HEK293 (cell line): Measurements from ENCODE around the gene IGFALS.

Experiments
- CTCF ChIA-PET: fragments of 350-600 bp; formaldehyde crosslinking; extraction: SDS; loops from one replicate; lab custom pipeline; 2021; ENCODE audit warnings: antibody characterized with exemption; lab: Yijun Ruan, JAX
- POLR2A ChIA-PET: fragments of 300-600 bp; formaldehyde crosslinking; extraction: SDS; loops from one replicate; lab custom pipeline; 2020; ENCODE audit warnings: antibody characterized with exemption, inconsistent platforms; lab: Yijun Ruan, JAX
- H3K27ac ChIP-seq: fragments of 200-500 bp; sonication (Bioruptor generic); 2 replicates; pipeline ENCODE4 v1.5.1; 2014; ENCODE audit warnings: low read depth, low read length, control low read depth, inconsistent platforms; ENCODE audit errors: extremely low read depth
- H3K36me3 ChIP-seq, 2 experiments: fragments of 200-500 bp in 1 of 2; sonication (Bioruptor generic) in 1 of 2; 1 replicate in 1 of 2; 2 replicates in 1 of 2; pipeline ENCODE4 v1.5.1; 2014 to 2017; ENCODE audit warnings: inconsistent platforms in 2 of 2, low read length in 2 of 2; ENCODE audit not compliant: control insufficient read depth in 2 of 2, insufficient read depth in 1 of 2
- H3K4me1 ChIP-seq: fragments of 200-500 bp; sonication (Bioruptor generic); 2 replicates; pipeline ENCODE4 v1.5.1; 2014; ENCODE audit warnings: mild to moderate bottlenecking, low read length, inconsistent platforms; ENCODE audit not compliant: control insufficient read depth, insufficient read depth
- H3K4me3 ChIP-seq: 2 replicates; pipeline ENCODE4 v1.5.1; 2011; ENCODE audit warnings: low read depth, mild to moderate bottlenecking, control low read depth, low read length, moderate library complexity
- H3K9me3 ChIP-seq: fragments of 200-500 bp; sonication (Bioruptor generic); 2 replicates; pipeline ENCODE4 v1.5.1; 2014; ENCODE audit warnings: low read depth, low read length, inconsistent platforms; ENCODE audit not compliant: control insufficient read depth, insufficient read depth
- KLF10 ChIP-seq: fragments of 450-650 bp; IDR thresholded peaks from 2 replicates; pipeline ENCODE4 v1.5.1; 2018; ENCODE audit warnings: missing biosample characterization, mild to moderate bottlenecking, missing genetic modification characterization
- KLF16 ChIP-seq: fragments of 450-650 bp; formaldehyde crosslinking; IDR thresholded peaks from 2 replicates; pipeline ENCODE4 v1.5.1; 2017; ENCODE audit warnings: missing biosample characterization, missing genetic modification characterization
- KLF7 ChIP-seq: fragments of 450-650 bp; formaldehyde crosslinking; IDR thresholded peaks from 2 replicates; pipeline ENCODE4 v1.5.1; 2016; ENCODE audit warnings: missing biosample characterization, missing genetic modification characterization, borderline replicate concordance
- KLF8 ChIP-seq: fragments of 450-650 bp; formaldehyde crosslinking; IDR thresholded peaks from 2 replicates; pipeline ENCODE4 v1.5.1; 2016; ENCODE audit warnings: missing biosample characterization, missing genetic modification characterization
- MZF1 ChIP-seq: fragments of 450-650 bp; formaldehyde crosslinking; IDR thresholded peaks from 2 replicates; pipeline ENCODE4 v1.5.1; 2017; ENCODE audit warnings: missing biosample characterization, missing genetic modification characterization, borderline replicate concordance
- PBX3 ChIP-seq: sonication (generic); formaldehyde crosslinking; IDR thresholded peaks from 2 replicates; pipeline ENCODE4 v1.8.1; 2022; ENCODE audit warnings: mild to moderate bottlenecking, moderate library complexity, missing genetic modification reagents
- PRDM1 ChIP-seq: fragments of 450-650 bp; formaldehyde crosslinking; IDR thresholded peaks from 2 replicates; pipeline ENCODE4; 2016; ENCODE audit warnings: missing biosample characterization, missing genetic modification characterization
- WT1 ChIP-seq: fragments of 450-650 bp; formaldehyde crosslinking; IDR thresholded peaks from 2 replicates; pipeline ENCODE4 v1.5.1; 2016; ENCODE audit warnings: missing biosample characterization, missing genetic modification characterization
- ZBTB17 ChIP-seq: fragments of 450-650 bp; formaldehyde crosslinking; IDR thresholded peaks from 2 replicates; pipeline ENCODE4 v1.5.1; 2016; ENCODE audit warnings: missing biosample characterization, missing genetic modification characterization
- ZBTB48 ChIP-seq: fragments of 450-650 bp; formaldehyde crosslinking; IDR thresholded peaks from 2 replicates; pipeline ENCODE4 v1.5.1; 2016; ENCODE audit warnings: missing biosample characterization, missing genetic modification characterization
- ZFHX2 ChIP-seq: fragments of 450-650 bp; formaldehyde crosslinking; conservative IDR thresholded peaks from 2 replicates; pipeline ENCODE4 v1.5.1; 2016; ENCODE audit warnings: missing biosample characterization, missing genetic modification characterization
- ZFP3 ChIP-seq: fragments of 450-650 bp; formaldehyde crosslinking; IDR thresholded peaks from 2 replicates; pipeline ENCODE4 v1.5.1; 2016; ENCODE audit warnings: low read depth, missing biosample characterization, missing genetic modification characterization
- ZFP41 ChIP-seq: fragments of 450-650 bp; formaldehyde crosslinking; IDR thresholded peaks from 2 replicates; pipeline ENCODE4 v1.5.1; 2016; ENCODE audit warnings: missing biosample characterization, missing genetic modification characterization, borderline replicate concordance
- ZNF133 ChIP-seq: fragments of 450-650 bp; formaldehyde crosslinking; IDR thresholded peaks from 2 replicates; pipeline ENCODE4 v1.5.1; 2016; ENCODE audit warnings: missing biosample characterization, missing genetic modification characterization
- ZNF155 ChIP-seq: fragments of 450-650 bp; formaldehyde crosslinking; IDR thresholded peaks from 2 replicates; pipeline ENCODE4 v1.5.1; 2016; ENCODE audit warnings: missing biosample characterization, missing genetic modification characterization
- ZNF157 ChIP-seq: fragments of 450-650 bp; formaldehyde crosslinking; IDR thresholded peaks from 2 replicates; pipeline ENCODE4 v1.5.1; 2016; ENCODE audit warnings: missing biosample characterization, missing genetic modification characterization
- ZNF174 ChIP-seq: fragments of 450-650 bp; formaldehyde crosslinking; IDR thresholded peaks from 2 replicates; pipeline ENCODE4 v1.5.0; 2017; ENCODE audit warnings: missing biosample characterization, mild to moderate bottlenecking, missing genetic modification characterization
- ZNF175 ChIP-seq: fragments of 450-650 bp; formaldehyde crosslinking; IDR thresholded peaks from 2 replicates; pipeline ENCODE4 v1.5.1; 2016; ENCODE audit warnings: missing biosample characterization, missing genetic modification characterization
- ZNF19 ChIP-seq: fragments of 450-650 bp; formaldehyde crosslinking; IDR thresholded peaks from 2 replicates; pipeline ENCODE4; 2016; ENCODE audit warnings: missing biosample characterization, missing genetic modification characterization, low read depth
- ZNF2 ChIP-seq: fragments of 450-650 bp; formaldehyde crosslinking; IDR thresholded peaks from 2 replicates; pipeline ENCODE4 v1.5.1; 2016; ENCODE audit warnings: missing biosample characterization, missing genetic modification characterization
- ZNF214 ChIP-seq: fragments of 450-650 bp; formaldehyde crosslinking; IDR thresholded peaks from 2 replicates; pipeline ENCODE4 v1.5.1; 2017; ENCODE audit warnings: missing biosample characterization, mild to moderate bottlenecking, missing genetic modification characterization, borderline replicate concordance
- ZNF24 ChIP-seq: fragments of 450-650 bp; formaldehyde crosslinking; IDR thresholded peaks from 2 replicates; pipeline ENCODE4 v1.5.1; 2016; ENCODE audit warnings: missing biosample characterization, missing genetic modification characterization
- ZNF311 ChIP-seq: fragments of 450-650 bp; formaldehyde crosslinking; IDR thresholded peaks from 2 replicates; pipeline ENCODE4 v1.5.1; 2017; ENCODE audit warnings: missing biosample characterization, missing genetic modification characterization, borderline replicate concordance
- ZNF341 ChIP-seq: fragments of 450-650 bp; formaldehyde crosslinking; IDR thresholded peaks from 2 replicates; pipeline ENCODE4; 2016; ENCODE audit warnings: low read depth, missing biosample characterization, missing genetic modification characterization
- ZNF354C ChIP-seq: fragments of 450-650 bp; formaldehyde crosslinking; IDR thresholded peaks from 2 replicates; pipeline ENCODE4 v1.5.1; 2016; ENCODE audit warnings: missing biosample characterization, missing genetic modification characterization, low read depth, borderline replicate concordance
- ZNF37A ChIP-seq: fragments of 450-650 bp; IDR thresholded peaks from 2 replicates; pipeline ENCODE4 v1.5.1; 2018; ENCODE audit warnings: missing biosample characterization, missing genetic modification characterization
- ZNF391 ChIP-seq: fragments of 450-650 bp; formaldehyde crosslinking; IDR thresholded peaks from 2 replicates; pipeline ENCODE4 v1.5.1; 2016; ENCODE audit warnings: low read depth, missing biosample characterization, missing genetic modification characterization, borderline replicate concordance
- ZNF473 ChIP-seq: fragments of 450-650 bp; formaldehyde crosslinking; IDR thresholded peaks from 2 replicates; pipeline ENCODE4 v1.5.1; 2017; ENCODE audit warnings: missing biosample characterization, missing genetic modification characterization
- ZNF677 ChIP-seq: fragments of 450-650 bp; IDR thresholded peaks from 2 replicates; pipeline ENCODE4 v1.5.0; 2018; ENCODE audit warnings: missing biosample characterization, mild to moderate bottlenecking, missing genetic modification characterization, moderate library complexity
- ZSCAN23 ChIP-seq: fragments of 450-650 bp; formaldehyde crosslinking; IDR thresholded peaks from 2 replicates; pipeline ENCODE4 v1.5.1; 2016; ENCODE audit warnings: missing biosample characterization, missing genetic modification characterization
- ZXDB ChIP-seq: fragments of 450-650 bp; formaldehyde crosslinking; IDR thresholded peaks from 2 replicates; pipeline ENCODE4 v1.5.1; 2016; ENCODE audit warnings: missing biosample characterization, missing genetic modification characterization
- TF ChIP-seq, protein P1 (sequence below): fragments of 450-650 bp; formaldehyde crosslinking; IDR thresholded peaks from 2 replicates; pipeline ENCODE4 v1.5.1; 2016; ENCODE audit warnings: missing biosample characterization, missing genetic modification characterization, borderline replicate concordance
- TF ChIP-seq, protein P2 (sequence below): fragments of 450-650 bp; formaldehyde crosslinking; IDR thresholded peaks from 2 replicates; pipeline ENCODE4 v1.5.1; 2016; ENCODE audit warnings: missing biosample characterization, missing genetic modification characterization

The IGFALS gene

DNA sequence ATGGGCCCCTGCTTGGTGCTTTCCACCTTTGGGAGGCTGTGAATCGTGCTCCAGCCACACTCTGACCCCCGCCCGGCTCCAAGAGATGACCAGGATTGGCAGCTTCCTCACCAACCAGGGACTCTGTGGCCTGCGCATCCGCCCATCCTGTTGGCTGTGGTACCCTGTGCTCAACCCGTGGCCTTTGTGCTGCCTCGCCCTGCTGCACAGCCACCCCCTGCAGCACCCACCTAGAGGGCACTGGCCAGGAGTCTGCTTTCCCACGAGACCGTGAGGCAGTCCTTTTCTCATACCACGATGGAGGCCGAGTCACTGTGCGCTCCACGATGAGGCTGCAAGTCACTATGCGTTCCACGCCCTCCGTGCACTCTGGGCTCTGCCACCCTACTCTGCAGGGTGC is 41.6 kb downstream of the IGFALS start:
- H3K9me3 ChIP-seq = no peaks in the 10 kb centered on the region
- no peak overlapping the region for H3K27ac ChIP-seq
- POLR2A ChIA-PET = no interaction called here
- H3K4me1 ChIP-seq = no peaks in the 10 kb centered on the region
- CTCF ChIA-PET = interaction anchor here (0.6 kb wide), 1 partner anchor 37 kb away, joined by 4 read pairs; no protein-coding TSS in a partner anchor
- no peak for TF ChIP-seq ZBTB17 (tag by site-specific recombination)
- TF ChIP-seq MZF1 (tag by site-specific recombination) = no peak
- TF ChIP-seq ZSCAN23 (tag by site-specific recombination) = no peak
- TF ChIP-seq ZNF354C (tag by site-specific recombination) = no peak
- no peak for TF ChIP-seq ZNF677
- no peak for TF ChIP-seq ZNF311 (tag by site-specific recombination)
- TF ChIP-seq, protein P1, sequence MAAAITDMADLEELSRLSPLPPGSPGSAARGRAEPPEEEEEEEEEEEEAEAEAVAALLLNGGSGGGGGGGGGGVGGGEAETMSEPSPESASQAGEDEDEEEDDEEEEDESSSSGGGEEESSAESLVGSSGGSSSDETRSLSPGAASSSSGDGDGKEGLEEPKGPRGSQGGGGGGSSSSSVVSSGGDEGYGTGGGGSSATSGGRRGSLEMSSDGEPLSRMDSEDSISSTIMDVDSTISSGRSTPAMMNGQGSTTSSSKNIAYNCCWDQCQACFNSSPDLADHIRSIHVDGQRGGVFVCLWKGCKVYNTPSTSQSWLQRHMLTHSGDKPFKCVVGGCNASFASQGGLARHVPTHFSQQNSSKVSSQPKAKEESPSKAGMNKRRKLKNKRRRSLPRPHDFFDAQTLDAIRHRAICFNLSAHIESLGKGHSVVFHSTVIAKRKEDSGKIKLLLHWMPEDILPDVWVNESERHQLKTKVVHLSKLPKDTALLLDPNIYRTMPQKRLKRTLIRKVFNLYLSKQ (tag by site-specific recombination) = no peak
- no peak for TF ChIP-seq ZNF175 (tag by site-specific recombination)
- no peak for TF ChIP-seq ZNF24 (tag by site-specific recombination)
- TF ChIP-seq ZFP3 (tag by site-specific recombination) = no peak
- no peak for TF ChIP-seq ZXDB (tag by site-specific recombination)
- no peak for TF ChIP-seq ZNF133 (tag by site-specific recombination)
- TF ChIP-seq ZNF19 (tag by site-specific recombination) = no peak
- no peak for TF ChIP-seq ZFHX2 (tag by site-specific recombination)
- no peak for TF ChIP-seq ZNF37A
- TF ChIP-seq KLF10 (tag by site-specific recombination) = no peak
- no peak for TF ChIP-seq ZNF157 (tag by site-specific recombination)
- TF ChIP-seq ZFP41 (tag by site-specific recombination) = no peak
- H3K36me3 ChIP-seq = peaks cover 14 to 63% of the 10 kb centered on the region in 2 experiments; a peak in 2 of 3 replicates
- no peak overlapping the region for H3K4me3 ChIP-seq

- POLR2A ChIA-PET = interaction anchor here (0.7 kb wide), 1 partner anchor 70 kb away, joined by 4 read pairs; no protein-coding TSS in a partner anchor
- CTCF ChIA-PET = interaction anchor here (1.1 kb wide), 1 partner anchor 23 kb away, joined by 3 read pairs; no protein-coding TSS in a partner anchor
- H3K27ac ChIP-seq = no peak overlapping the region
- TF ChIP-seq, protein P2, sequence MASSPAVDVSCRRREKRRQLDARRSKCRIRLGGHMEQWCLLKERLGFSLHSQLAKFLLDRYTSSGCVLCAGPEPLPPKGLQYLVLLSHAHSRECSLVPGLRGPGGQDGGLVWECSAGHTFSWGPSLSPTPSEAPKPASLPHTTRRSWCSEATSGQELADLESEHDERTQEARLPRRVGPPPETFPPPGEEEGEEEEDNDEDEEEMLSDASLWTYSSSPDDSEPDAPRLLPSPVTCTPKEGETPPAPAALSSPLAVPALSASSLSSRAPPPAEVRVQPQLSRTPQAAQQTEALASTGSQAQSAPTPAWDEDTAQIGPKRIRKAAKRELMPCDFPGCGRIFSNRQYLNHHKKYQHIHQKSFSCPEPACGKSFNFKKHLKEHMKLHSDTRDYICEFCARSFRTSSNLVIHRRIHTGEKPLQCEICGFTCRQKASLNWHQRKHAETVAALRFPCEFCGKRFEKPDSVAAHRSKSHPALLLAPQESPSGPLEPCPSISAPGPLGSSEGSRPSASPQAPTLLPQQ (tag by site-specific recombination) = no peak
- TF ChIP-seq PBX3 (no peak), ZNF2 (tag by site-specific recombination) (no peak), ZNF174 (tag by site-specific recombination) (no peak), ZNF341 (no peak), KLF7 (tag by site-specific recombination) (no peak), ZNF473 (tag by site-specific recombination) (no peak), ZNF391 (tag by site-specific recombination) (no peak), WT1 (tag by site-specific recombination) (no peak), KLF8 (tag by site-specific recombination) (no peak), ZNF214 (no peak), KLF16 (no peak), ZNF155 (no peak), PRDM1 (tag by site-specific recombination) (no peak), ZBTB48 (tag by site-specific recombination) (no peak)
Measured at GRCh38 chr16:1749152-1750117, 44.1 kb downstream of the IGFALS start.

More at GRCh38 chr16:1749152-1750117, 44.1 kb downstream of the IGFALS start:
- H3K4me1 ChIP-seq = no peaks in the 10 kb centered on the region
- peaks cover 14 to 72% of the 10 kb centered on the region in 2 experiments; a peak in 2 of 3 replicates for H3K36me3 ChIP-seq
- H3K4me3 ChIP-seq = no peak overlapping the region
- H3K9me3 ChIP-seq = no peaks in the 10 kb centered on the region
